GM21786 (cell line): ENCODE results near the gene OLFML3.
"Not testable (repeated sequence)": the region's sequence is repeated elsewhere in the genome, so short reads cannot be mapped to it uniquely, and the experiment has no call there.

Experiments
- ATAC-seq: cut with Tn5 transposase; IDR thresholded peaks from one replicate; pipeline ENCODE4 v1.9.1; 2021; ENCODE audit not compliant: unreplicated experiment

The OLFML3 gene

DNA sequence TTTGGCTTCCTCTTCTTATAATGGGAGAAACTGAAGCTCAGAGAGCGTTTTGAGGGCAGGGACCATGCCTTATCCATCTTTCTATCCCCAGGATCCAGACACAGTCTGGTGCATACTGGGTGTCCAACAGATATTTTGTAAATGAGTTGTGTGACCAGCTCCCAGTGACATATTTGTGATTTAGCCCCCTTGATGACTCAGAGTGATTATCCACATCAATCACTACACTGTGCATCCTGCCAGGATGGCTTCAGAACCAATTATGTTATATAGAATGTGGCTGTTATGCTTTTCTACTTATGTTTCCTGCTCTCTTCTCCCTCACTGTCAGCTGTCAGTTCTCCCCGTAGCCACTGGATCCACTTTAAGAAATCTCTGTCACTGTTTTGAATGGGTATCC, 11.3 kb downstream of the OLFML3 start:
- no peak for ATAC-seq

DNA sequence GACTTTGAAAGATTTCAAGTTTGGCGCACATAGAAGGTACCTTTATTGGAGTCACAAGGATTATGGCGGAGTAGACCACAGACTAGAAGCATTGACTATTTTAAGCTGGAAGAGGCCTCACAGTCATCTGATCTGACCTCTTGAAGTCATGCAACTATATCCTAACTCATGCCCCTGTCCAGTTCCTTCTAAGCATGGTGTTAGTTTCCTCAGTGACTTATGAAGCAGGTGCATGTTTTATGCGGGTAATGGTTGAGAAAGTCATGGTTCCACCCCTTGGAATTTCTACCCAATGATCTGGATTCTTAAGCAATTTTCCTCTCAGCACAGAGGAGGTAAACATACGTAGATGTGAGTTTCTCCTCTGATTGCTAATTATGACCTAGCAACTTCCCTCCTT, 11.7 kb downstream of the OLFML3 start:
- ATAC-seq: no peak

GRCh38 chr1:113991467-113991997, 12.3 kb downstream of the OLFML3 start:
- ATAC-seq: no peak

DNA sequence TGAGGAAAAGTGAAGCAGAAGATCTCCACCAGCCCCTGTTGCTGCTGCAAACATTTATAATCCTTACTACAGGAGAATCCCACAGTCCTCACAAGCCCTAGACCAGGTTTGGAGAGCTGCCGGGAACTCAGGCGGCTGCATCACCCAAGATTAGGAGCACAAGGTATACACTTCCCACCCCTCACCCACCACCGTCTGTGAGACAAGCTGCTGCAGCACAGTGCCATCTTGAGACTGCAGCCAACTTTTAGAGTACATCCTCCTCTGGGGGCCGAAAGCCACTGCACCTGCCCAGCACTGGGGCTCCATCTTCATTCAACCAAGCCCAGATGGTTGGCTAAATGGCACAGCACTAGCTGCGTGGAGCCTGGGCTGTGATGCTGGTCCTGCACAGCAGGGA, 13.8 kb downstream of the OLFML3 start:
- ATAC-seq: no peak

- ATAC-seq: no peak
These were observed 14.5 kb downstream of the OLFML3 start for GRCh38 chr1:113993766-113994165.

DNA sequence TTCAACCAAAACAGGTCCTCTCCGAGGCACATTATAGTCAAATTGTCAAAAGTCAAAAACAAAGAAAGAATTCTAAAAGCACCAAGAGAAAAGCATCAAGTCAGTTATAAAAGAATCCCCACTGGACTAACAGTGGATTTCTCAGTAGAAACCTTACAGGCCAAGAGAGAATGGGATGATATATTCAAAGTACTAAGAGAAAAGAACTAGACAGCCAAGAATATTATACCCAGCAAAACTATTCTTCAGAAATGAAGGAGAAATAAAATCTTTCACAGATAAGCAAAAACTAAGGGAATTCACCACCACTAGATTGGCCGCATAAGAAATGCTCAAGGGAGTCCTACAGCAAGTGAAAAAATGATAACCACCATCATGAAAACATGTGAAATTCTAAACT, 16.1 kb downstream of the OLFML3 start:
- ATAC-seq: no peak

- no peak for ATAC-seq
These were observed 19.1 kb downstream of the OLFML3 start for GRCh38 chr1:113998361-113998760.

- ATAC-seq: no peak
These were observed 20.0 kb downstream of the OLFML3 start for GRCh38 chr1:113999233-113999632.

DNA sequence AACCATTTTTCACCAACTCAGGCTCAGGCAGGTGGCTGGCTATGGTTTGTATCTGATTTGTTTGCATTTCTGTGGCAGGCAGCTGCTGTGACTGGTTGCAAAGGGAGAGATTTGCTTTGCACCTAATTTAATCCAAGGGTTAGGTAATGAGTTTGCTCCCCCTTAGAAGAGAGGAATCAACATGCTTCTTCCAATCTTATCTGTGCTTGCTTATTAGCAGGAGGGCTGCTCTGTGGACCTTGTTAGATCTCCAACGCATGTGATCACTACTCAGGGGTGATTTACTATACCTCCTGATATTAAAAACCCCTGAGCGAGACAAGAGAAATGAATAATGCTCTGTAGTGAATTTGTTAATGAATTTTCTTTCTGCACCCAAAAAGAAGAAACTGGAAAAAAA, 20.5 kb downstream of the OLFML3 start:
- ATAC-seq: no peak

DNA sequence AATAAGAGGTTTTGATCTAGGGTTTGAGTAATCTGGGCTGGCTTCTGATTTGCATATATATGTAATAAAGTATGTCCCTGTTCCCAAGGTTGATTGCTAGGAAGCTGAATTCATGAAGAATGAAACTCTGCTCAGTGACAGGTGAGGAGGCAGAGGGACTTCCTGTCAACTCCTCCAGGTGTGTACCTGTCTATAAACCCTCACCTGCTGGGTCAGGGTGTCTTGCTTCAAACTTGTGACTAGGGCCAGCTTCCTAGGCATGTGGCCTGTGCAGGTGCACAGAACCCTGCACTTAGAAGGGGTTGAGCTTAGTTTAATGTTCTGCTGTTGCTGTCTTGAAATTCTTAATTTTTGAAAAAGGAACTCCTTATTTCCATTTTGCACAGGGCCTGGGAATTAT, 21.1 kb downstream of the OLFML3 start:
- no peak for ATAC-seq

GRCh38 chr1:114002492-114003239, 23.4 kb downstream of the OLFML3 start:
- ATAC-seq: no peak

- ATAC-seq: no peak
These were observed 24.2 kb downstream of the OLFML3 start for GRCh38 chr1:114003431-114003830.

GRCh38 chr1:114006825-114007224, 27.6 kb downstream of the OLFML3 start:
- not testable (repeated sequence) for ATAC-seq

DNA sequence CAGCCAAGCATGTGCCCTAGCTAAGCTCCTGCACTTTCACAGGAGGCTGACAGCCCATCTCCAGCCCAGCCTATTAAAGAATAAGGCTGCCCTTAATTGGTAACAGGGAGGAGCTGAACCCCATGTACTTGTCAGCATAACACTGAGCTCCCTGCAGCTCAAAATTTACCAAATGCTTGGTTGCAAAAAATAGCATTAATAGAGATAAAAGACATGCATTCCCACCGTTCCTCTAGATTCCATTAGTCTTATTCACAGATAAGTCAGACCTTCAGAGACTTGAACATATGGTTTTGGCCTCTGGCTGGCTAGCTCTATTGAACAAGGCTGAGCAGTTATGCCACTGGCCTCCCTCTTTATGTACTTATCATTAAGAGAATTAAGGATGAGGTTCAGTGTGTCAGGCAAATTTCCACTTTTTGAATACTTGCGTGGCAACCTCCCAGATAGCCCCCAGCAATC, 29.2 kb downstream of the OLFML3 start:
- no peak for ATAC-seq

DNA sequence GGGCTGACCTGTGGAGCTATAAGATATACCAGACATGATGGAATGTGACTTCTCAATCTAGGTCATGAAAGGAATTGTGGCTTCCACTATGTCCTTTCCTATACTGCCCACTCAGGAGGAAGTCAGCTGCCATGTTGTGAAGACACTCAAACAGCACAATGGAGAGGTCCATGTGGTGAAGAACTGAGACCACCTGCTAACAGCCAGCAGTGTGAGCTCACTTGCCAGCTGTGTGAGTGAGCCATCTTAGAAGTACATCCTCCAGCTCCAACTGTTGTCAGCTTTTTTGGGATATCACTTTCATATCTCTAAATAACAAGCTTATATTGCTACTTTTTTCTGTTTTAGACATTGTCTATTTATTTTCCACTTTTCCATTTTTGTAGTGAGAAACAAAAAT, 29.7 kb downstream of the OLFML3 start:
- no peak for ATAC-seq

GRCh38 chr1:114009393-114009792, 30.1 kb downstream of the OLFML3 start:
- ATAC-seq: no peak

- ATAC-seq: no peak
These were observed 31.3 kb downstream of the OLFML3 start for GRCh38 chr1:114010433-114011184.

DNA sequence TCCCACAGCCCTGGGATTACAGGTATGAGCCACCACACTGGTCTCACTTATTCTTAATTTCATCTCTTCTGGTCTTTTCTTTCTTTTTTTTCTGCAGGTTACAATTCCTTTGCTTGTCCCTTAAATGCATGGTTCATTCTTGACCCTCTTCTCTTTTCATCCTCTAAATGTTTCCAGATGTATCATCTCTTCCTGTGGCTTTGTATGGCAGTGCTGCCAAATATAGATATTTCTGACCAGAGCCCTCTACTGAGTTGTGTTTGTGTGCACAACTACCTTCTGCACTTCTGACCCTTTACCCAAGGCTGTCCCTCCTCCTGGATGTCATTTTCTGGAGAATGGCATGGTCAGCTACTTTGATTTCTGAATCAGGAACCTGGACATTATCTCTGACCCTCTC, 32.5 kb downstream of the OLFML3 start:
- no peak for ATAC-seq

DNA sequence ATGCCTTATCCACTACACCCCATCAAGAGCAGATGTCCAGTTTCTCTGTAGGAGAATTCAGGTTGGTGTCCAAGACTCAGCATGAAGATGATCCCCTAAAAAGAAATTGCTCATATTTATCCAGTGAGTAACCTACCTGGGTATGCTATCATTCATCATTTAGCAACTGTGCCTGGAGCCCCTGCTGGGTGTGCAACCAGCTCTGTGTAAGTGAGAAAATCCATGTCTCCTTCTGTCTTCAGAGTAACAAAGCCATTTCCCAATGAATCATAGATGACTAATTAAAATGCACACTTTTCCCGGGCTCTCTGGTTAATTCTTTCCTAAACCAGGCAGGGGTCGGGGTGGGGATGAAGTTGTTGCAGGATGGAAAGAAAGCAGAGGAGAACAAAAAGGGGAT, 35.8 kb downstream of the OLFML3 start:
- ATAC-seq: no peak

- not testable (repeated sequence) for ATAC-seq
These were observed 40.5 kb downstream of the OLFML3 start for GRCh38 chr1:114019724-114020123.

DNA sequence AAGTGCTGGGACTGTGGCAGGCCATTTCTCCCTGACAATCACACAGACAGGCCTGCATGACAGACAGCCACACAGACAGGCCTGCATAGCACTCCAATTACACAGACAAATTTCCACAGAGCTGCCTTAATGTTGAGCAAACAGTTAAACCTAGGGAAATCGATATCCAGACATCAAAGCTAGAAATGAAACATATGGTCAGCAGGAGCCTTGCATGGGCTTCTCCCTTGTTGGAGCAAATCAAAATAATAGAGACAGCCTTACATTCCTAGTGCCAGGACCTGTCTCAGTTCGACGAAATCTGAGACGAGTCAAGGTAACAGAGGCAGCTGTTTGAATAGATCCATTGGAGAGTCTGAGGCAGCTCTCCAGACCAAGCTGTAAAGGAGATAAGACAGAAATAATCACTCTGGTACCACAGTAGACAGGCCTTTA, 42.4 kb downstream of the OLFML3 start:
- ATAC-seq: no peak

GRCh38 chr1:114022877-114023276, 43.6 kb downstream of the OLFML3 start:
- no peak for ATAC-seq
